Suppressor macrophage treated with lipopolysaccharide for 1 hour (primary cell): ENCODE results near the gene RBM33.

Experiments
- DNase-seq, 3 donors: peaks; one replicate each; pipeline ENCODE4 v3.0.0-alpha.2; 2020 to 2022

RBM33 gene

DNA sequence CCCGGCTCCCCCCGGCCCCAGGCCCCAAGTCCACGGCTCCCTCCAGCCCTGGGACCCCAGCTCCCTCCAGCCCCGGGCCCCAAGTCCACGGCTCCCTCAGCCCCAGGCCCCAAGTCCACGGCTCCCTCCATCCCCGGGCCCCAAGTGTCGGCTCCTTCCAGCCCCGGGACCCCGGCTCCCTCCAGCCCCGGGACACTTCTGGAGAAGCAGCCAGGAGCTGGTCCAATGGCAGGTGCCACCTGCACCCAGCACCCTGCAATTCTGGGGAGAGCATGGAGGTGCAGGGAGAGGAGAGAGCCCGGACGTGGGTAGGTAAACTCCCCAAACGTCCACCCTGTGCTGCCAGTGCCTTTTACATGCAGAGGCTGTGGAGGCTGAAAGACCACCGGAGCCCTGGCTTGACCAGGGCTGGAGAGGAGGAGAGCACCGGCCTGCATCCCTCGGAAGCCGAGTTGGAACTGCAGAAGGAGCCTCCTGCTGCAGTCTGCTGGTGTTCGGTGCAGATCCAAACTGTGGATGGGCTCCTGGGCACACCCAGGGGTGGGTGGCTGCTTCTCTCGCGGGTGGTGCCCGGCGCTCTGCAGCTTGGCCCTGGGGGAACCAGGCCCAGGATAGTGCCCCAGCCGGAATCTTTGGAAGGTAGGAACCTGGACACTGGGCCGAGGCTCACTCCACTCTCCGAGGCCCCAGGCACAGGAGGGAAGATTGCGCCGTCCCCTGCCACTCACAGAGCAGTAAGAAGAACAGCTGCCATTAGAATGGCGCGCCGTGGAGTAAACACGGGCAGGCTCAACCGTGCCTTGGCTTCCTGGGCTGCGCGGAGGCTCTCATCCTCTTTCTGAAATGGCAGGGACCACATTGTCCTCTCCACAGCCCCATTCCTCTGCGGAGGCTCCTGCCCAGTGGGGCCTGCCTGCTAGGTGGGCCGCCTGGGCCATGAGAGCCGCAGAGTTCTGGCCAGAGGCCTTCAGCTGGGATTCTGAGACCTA is 153.1 kb downstream of the RBM33 start:
- DNase-seq = no peak

GRCh38 chr7:155798673-155799439 is 154.4 kb downstream of the RBM33 start:
- DNase-seq = peak in 2 of 3 donors; percentile 30 to 35

- peak in 2 of 3 donors; percentile 26 to 28 for DNase-seq
Observed at GRCh38 chr7:155799514-155799913, 155.1 kb downstream of the RBM33 start.

- no peak for DNase-seq
Observed at GRCh38 chr7:155800301-155800700, 155.8 kb downstream of the RBM33 start.

DNA sequence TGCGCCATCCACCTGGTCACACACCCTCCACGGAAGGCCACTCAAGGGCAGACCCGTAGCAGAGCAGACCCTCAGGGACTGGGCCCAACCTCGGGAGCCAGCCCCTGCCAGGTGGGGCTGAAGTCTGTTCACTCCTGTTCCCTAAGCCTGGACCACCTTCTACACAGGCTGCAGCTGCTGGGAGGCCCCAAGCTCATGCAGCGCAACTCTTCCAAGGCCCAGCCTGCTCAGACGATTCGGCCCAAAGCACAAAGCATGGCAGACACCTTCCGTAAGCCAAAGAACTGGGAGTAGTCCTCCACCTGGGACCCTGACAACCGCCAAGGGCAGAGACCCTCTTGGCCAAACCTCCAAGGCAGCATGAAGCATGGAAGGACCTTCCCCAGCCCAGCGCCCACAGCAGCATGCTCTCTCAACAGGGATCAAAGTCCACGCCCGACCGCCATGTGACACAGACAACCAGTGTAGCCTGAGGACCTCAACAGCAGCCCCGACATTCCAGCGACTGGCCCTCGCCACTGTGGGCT is 156.3 kb downstream of the RBM33 start:
- no peak for DNase-seq

- no peak for DNase-seq
Observed at GRCh38 chr7:155802291-155802690, 157.8 kb downstream of the RBM33 start.

GRCh38 chr7:155802906-155803417 is 158.5 kb downstream of the RBM33 start:
- no peak for DNase-seq

DNA sequence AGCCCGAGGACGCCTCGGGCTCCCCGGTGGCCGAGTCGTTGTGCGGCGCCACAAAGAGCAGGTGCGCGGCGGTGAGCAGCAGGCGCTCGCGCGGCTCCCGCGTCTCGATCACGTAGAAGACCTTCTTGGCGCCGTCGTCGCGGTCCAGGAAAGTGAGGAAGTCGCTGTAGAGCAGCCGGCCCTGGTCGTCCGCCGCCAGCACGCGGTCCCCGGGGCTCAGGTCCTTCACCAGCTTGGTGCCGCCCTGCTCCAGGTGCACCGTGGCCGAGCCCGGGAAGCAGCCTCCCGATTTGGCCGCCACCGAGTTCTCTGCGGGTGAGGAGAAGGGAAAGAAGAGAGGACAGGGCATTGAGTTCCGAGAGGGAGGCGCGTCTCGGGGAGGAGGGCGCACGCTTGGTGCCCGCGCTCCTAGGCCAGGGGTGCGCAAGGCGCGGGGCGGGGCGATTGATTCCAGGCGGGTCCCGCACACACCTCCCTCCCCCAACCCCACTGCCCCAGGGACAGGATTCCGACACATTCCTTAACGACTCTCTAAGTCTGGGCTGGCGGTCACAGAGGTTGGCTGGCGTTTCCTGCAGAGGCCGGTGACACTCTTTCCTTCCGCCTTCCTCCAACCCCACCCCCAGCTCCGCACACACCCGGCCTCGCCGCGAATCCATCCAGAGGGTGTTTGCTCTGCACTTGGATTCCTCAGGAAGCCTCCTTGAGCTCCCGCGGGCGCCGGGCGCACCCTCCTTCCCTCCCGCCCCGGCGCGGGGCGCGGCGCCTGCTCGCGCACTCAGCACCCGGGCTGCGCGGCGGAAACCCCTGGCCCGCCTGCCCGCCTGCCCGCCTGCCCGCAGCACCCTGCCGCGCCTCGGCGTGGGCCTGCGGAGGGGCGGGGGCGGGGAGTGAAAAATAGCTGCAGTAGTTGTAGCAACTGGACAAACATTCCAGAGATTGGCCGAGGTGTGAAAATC is 159.2 kb downstream of the RBM33 start:
- peak in 2 of 3 donors; percentile 36 to 52 for DNase-seq

DNA sequence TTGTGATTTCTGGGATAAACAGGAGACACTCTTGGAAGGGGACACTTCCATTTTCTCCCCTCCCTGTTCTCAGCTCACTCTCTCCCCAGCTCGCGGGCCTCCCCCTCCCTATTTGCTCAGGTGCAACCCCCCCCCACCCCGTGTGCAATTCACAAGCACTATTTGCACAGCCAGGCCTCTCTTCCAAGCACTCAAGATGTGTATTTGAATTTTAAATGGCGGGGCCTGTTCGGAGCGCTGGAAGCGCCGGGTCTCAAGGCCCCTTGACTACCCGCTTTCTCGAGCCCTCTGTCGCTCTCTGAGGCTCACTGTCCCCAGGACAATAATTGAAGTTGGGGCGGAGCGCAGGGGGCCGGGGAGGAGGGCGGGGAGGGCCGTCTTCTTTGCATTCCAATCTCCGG is 160.0 kb downstream of the RBM33 start:
- DNase-seq = no peak

- DNase-seq = peak; percentile 45 to 87 (median 47)
Observed at GRCh38 chr7:155804897-155805825, 160.7 kb downstream of the RBM33 start.

- no peak for DNase-seq
Observed at GRCh38 chr7:155805826-155806095, 161.3 kb downstream of the RBM33 start.

- DNase-seq = no peak
Observed at GRCh38 chr7:155806096-155806871, 161.8 kb downstream of the RBM33 start.

- no peak for DNase-seq
Observed at GRCh38 chr7:155807065-155807671, 162.7 kb downstream of the RBM33 start.

GRCh38 chr7:155807789-155808548 is 163.5 kb downstream of the RBM33 start:
- DNase-seq = no peak

- DNase-seq = peak in 1 of 3 donors; percentile 25
Observed at GRCh38 chr7:155808549-155809331, 164.3 kb downstream of the RBM33 start.

- no peak for DNase-seq
Observed at GRCh38 chr7:155809332-155809946, 165.0 kb downstream of the RBM33 start.

GRCh38 chr7:155809947-155810769 is 165.7 kb downstream of the RBM33 start:
- DNase-seq = no peak
